IMR-90 (cell line): ENCODE results near the gene BANF1. TPM values are rescaled to one million over a fixed set of nuclear protein-coding genes. Genes with fewer than 3 reads are reported as not detected.
"Not testable (repeated sequence)": the region's sequence is repeated elsewhere in the genome, so short reads cannot be mapped to it uniquely, and the experiment has no call there.

Experiments
- ATAC-seq: fragments of 200-7000 bp; cut with Tn5 transposase; 2 replicates; pipeline ENCODE4 v1.9.1; 2020; ENCODE audit warnings: low read depth, mild to moderate bottlenecking, moderate library complexity
- BruUV-seq: library from RNA; stranded (reverse); fragments of 400-500 nt; replicated peaks from 2 replicates; lab custom pipeline; 2021; lab: Mats Ljungman, UMichigan
- CTCF ChIA-PET: fragments of 300-600 bp; formaldehyde crosslinking; extraction: SDS; loops from one replicate; lab custom pipeline; 2021; ENCODE audit warnings: antibody characterized with exemption; lab: Yijun Ruan, JAX
- POLR2A ChIA-PET: fragments of 300-600 bp; sonication (Branson Sonifier 250); formaldehyde crosslinking; loops from one replicate; lab custom pipeline; 2022; ENCODE audit warnings: antibody characterized with exemption; ENCODE audit not compliant: unreplicated experiment; lab: Charles Lee
- DNase-seq: peaks from one replicate; pipeline ENCODE4 v3.0.0; 2013
- H2AFZ ChIP-seq: replicated peaks from 2 replicates; pipeline ENCODE3; 2013; ENCODE audit warnings: low read length, mild to moderate bottlenecking; ENCODE audit not compliant: poor library complexity
- H2AK5ac ChIP-seq: 2 replicates; pipeline ENCODE4 v1.6.1; 2013; ENCODE audit warnings: low read depth, low read length, inconsistent platforms
- H2AK9ac ChIP-seq: replicated peaks from 2 replicates; pipeline ENCODE3; 2013; ENCODE audit warnings: mild to moderate bottlenecking, low read depth, low read length, moderate library complexity; ENCODE audit not compliant: poor library complexity
- H2BK120ac ChIP-seq: 2 replicates; pipeline ENCODE4 v1.6.1; 2013; ENCODE audit warnings: low read depth, low read length, inconsistent platforms
- H2BK15ac ChIP-seq: 3 replicates; pipeline ENCODE4 v1.6.1; 2013; ENCODE audit warnings: low read depth, low read length, inconsistent platforms
- H2BK20ac ChIP-seq: 2 replicates; pipeline ENCODE4 v1.6.1; 2013; ENCODE audit warnings: low read depth, mild to moderate bottlenecking, inconsistent platforms, low read length, moderate library complexity
- H2BK5ac ChIP-seq: 2 replicates; pipeline ENCODE4 v1.6.1; 2013; ENCODE audit warnings: mild to moderate bottlenecking, low read depth, low read length, inconsistent platforms; ENCODE audit not compliant: poor library complexity, severe bottlenecking
- H3K14ac ChIP-seq: replicated peaks from 2 replicates; pipeline ENCODE4 v1.6.1; 2013; ENCODE audit warnings: low read depth, low read length, inconsistent platforms
- H3K18ac ChIP-seq: 2 replicates; pipeline ENCODE4 v1.6.1; 2013; ENCODE audit warnings: low read depth, low read length, control low read depth
- H3K23ac ChIP-seq: 2 replicates; pipeline ENCODE4 v1.6.1; 2013; ENCODE audit warnings: low read depth, low read length, inconsistent platforms
- H3K27ac ChIP-seq: 2 replicates; pipeline ENCODE4 v1.5.1; 2013; ENCODE audit warnings: mild to moderate bottlenecking, control low read depth, low read length; ENCODE audit not compliant: insufficient read depth
- H3K27me3 ChIP-seq: 2 replicates; pipeline ENCODE4 v1.6.1; 2013; ENCODE audit warnings: low read length; ENCODE audit not compliant: control insufficient read depth, insufficient read depth
- H3K36me3 ChIP-seq: 2 replicates; pipeline ENCODE4 v1.6.1; 2013; ENCODE audit warnings: low read length, mixed read lengths; ENCODE audit not compliant: control insufficient read depth, insufficient read depth
- H3K4ac ChIP-seq: 2 replicates; pipeline ENCODE4 v1.6.1; 2013; ENCODE audit warnings: low read depth, low read length, inconsistent platforms
- H3K4me1 ChIP-seq: 2 replicates; pipeline ENCODE4 v1.6.1; 2013; ENCODE audit warnings: low read length, mixed read lengths; ENCODE audit not compliant: control insufficient read depth, insufficient read depth
- H3K4me2 ChIP-seq: 2 replicates; pipeline ENCODE4 v1.6.1; 2013; ENCODE audit warnings: low read depth, mild to moderate bottlenecking, control low read depth, low read length, moderate library complexity
- H3K4me3 ChIP-seq: 2 replicates; pipeline ENCODE4 v1.5.1; 2013; ENCODE audit warnings: low read depth, mild to moderate bottlenecking, control low read depth, low read length, moderate library complexity; ENCODE audit not compliant: insufficient read depth
- H3K56ac ChIP-seq: 2 replicates; pipeline ENCODE4 v1.6.1; 2013; ENCODE audit warnings: low read length, inconsistent platforms; ENCODE audit not compliant: insufficient read depth; ENCODE audit errors: extremely low read depth
- H3K79me1 ChIP-seq, 2 experiments: 2 replicates each; pipeline ENCODE4 v1.6.1; 2013; ENCODE audit warnings: low read length in 2 of 2, inconsistent platforms in 1 of 2, low read depth in 1 of 2
- H3K9ac ChIP-seq: 2 replicates; pipeline ENCODE4 v1.6.1; 2013; ENCODE audit warnings: low read depth, low read length, control low read depth
- H3K9me1 ChIP-seq: 2 replicates; pipeline ENCODE4 v1.6.1; 2013; ENCODE audit warnings: low read length, inconsistent platforms; ENCODE audit not compliant: insufficient read depth
- H3K9me3 ChIP-seq: 2 replicates; pipeline ENCODE4 v1.6.1; 2013; ENCODE audit warnings: low read length; ENCODE audit not compliant: control insufficient read depth, insufficient read depth
- H4K20me1 ChIP-seq: 2 replicates; pipeline ENCODE4 v1.6.1; 2013; ENCODE audit warnings: low read length, inconsistent platforms; ENCODE audit not compliant: insufficient read depth
- H4K5ac ChIP-seq: 2 replicates; pipeline ENCODE4 v1.6.1; 2013; ENCODE audit warnings: mild to moderate bottlenecking, low read depth, low read length, control low read depth
- H4K8ac ChIP-seq, 2 experiments: 2 replicates each; pipeline ENCODE4 v1.6.1; 2013; ENCODE audit warnings: low read depth in 2 of 2, low read length in 2 of 2, control low read depth in 1 of 2, inconsistent platforms in 1 of 2
- H4K91ac ChIP-seq: 2 replicates; pipeline ENCODE4 v1.6.1; 2013; ENCODE audit warnings: low read depth, low read length, inconsistent platforms; ENCODE audit not compliant: insufficient read depth
- WGBS, 2 experiments: methylation state at CpG; one replicate each; pipeline versions ENCODE4 v1.1.5 to v1.1.7; 2013; ENCODE audit warnings: missing lambda C conversion rate in 2 of 2; ENCODE audit not compliant: insufficient read length in 1 of 2; ENCODE audit errors: extremely low coverage in 2 of 2; 5-methylcytosine and 5-hydroxymethylcytosine counted together
- dilution Hi-C: fragments of 300-500 bp; cut with HindIII; formaldehyde crosslinking; loops from one replicate; pipeline ENCODE4 v1.14.3; 2018; ENCODE audit warnings: low sequenced_read_pairs; ENCODE audit not compliant: unreplicated experiment
- in situ Hi-C: fragments of 300-500 bp; cut with MboI; formaldehyde crosslinking; loops from 3 replicates; pipeline ENCODE4 v1.14.3; 2019; ENCODE audit warnings: low sequenced_read_pairs, inconsistent platforms, mixed read lengths
- intact Hi-C: fragments of 100-400 bp; cut with micrococcal nuclease; formaldehyde crosslinking; loops from 2 replicates; pipeline ENCODE4 v1.10.0; 2022
- polyA plus RNA-seq, 3 experiments: library from polyadenylated mRNA; depleted of rRNA; stranded (reverse); fragments of >200 nt; gene quantifications; 2 replicates each; pipeline ENCODE4 v1.2.3, GENCODE V29; 2012; ENCODE audit warnings: low replicate concordance in 1 of 3
- total RNA-seq: library from RNA; depleted of rRNA; stranded (reverse); fragments of >200 nt; gene quantifications from 2 replicates; pipeline ENCODE4 v1.2.3, GENCODE V29; 2012
- TF ChIP-seq, protein P1 (sequence below): conservative IDR thresholded peaks from 2 replicates; pipeline ENCODE4 v1.5.1; 2012; ENCODE audit warnings: mild to moderate bottlenecking, low read depth, low read length, improper control_type of control experiment

Gene BANF1
- total and polyA plus RNA-seq, 2 of the 4 experiments (the other 2 are of a cell fraction): 36.6 to 242 TPM

DNA sequence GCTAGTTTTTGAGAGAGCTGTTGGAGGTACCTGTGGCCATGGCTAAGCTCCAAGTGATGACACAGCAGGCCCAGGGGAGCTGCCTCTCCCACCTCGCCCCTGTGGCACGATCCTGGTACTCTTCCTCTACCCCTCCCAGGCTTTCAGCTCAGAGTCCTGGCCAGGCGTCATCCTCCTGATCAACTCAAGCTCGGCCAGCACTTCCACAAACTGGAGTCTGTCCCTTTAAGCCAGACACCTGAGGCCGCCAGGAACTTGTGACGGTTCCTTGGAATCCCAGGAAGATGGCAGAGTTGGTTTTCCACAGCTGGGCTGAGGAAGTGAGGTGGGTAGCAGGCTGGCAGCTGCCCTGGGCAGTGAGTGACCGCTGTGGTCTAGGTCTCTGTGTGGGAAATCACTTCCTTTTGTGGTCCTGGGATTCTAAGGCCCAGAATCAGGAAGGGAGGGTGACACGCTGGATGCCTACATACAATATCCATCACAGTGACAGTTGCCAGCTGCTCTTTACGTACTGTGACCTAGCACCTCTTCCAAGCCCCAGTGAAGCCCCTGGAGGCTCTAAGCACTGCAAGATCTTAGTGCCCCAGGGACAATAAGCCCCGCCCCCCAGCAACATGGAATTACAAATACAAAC, 6.3 kb downstream of the BANF1 start (continued):
- TF ChIP-seq, protein P1, sequence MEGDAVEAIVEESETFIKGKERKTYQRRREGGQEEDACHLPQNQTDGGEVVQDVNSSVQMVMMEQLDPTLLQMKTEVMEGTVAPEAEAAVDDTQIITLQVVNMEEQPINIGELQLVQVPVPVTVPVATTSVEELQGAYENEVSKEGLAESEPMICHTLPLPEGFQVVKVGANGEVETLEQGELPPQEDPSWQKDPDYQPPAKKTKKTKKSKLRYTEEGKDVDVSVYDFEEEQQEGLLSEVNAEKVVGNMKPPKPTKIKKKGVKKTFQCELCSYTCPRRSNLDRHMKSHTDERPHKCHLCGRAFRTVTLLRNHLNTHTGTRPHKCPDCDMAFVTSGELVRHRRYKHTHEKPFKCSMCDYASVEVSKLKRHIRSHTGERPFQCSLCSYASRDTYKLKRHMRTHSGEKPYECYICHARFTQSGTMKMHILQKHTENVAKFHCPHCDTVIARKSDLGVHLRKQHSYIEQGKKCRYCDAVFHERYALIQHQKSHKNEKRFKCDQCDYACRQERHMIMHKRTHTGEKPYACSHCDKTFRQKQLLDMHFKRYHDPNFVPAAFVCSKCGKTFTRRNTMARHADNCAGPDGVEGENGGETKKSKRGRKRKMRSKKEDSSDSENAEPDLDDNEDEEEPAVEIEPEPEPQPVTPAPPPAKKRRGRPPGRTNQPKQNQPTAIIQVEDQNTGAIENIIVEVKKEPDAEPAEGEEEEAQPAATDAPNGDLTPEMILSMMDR: no peak

DNA sequence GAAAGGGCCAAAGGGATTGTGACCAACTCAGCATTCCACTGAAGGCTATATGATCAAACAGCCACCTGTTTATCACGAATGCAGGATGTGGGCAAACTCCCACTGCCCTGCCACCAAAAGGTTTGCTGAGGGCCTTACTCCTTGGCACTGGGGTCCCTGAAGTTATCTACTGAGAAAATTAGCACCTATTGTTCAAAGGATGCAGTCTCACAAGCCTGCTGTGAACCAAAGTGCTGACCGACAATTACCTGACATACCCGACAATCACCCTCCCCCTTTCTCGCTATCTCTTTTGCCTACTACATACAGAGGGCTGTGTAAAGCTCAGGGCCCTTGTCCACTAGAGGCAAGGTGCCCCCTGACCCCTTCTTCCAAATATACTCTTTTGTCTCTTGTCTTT, 7.7 kb downstream of the BANF1 start:
- H4K5ac ChIP-seq, in situ Hi-C loops, H3K14ac ChIP-seq, H3K9me3 ChIP-seq, H3K4me3 ChIP-seq, H3K4ac ChIP-seq, H3K9ac ChIP-seq, DNase-seq, H2BK5ac ChIP-seq, H2BK20ac ChIP-seq, BruUV-seq, H2BK15ac ChIP-seq, H3K9me1 ChIP-seq, H3K23ac ChIP-seq, POLR2A ChIA-PET, ATAC-seq, intact Hi-C loops, dilution Hi-C loops, H2BK120ac ChIP-seq, H4K91ac ChIP-seq, H3K27ac ChIP-seq, H2AK9ac ChIP-seq, H3K56ac ChIP-seq, H3K79me1 ChIP-seq, H2AK5ac ChIP-seq, H2AFZ ChIP-seq, H4K8ac ChIP-seq, H3K18ac ChIP-seq, H4K20me1 ChIP-seq, CTCF ChIA-PET, H3K36me3 ChIP-seq, H3K4me1 ChIP-seq, H3K4me2 ChIP-seq: not testable (repeated sequence)
- WGBS, 2 experiments: 31% methylated on average over 4 of the region's 4 CpGs; no CpG with 5 or more reads in 1 of the 2 experiments
- H3K27me3 ChIP-seq: peaks cover 13% of the 10 kb centered on the region
